GM19238 (cell line): ENCODE results near the gene NSD2.
"Not testable (repeated sequence)": the region's sequence is repeated elsewhere in the genome, so short reads cannot be mapped to it uniquely, and the experiment has no call there.

ENCODE experiments used
- DNase-seq: peaks from one replicate; pipeline ENCODE4 v3.0.0; 2011; ENCODE audit warnings: low spot score; ENCODE audit not compliant: insufficient read length

The NSD2 gene

DNA sequence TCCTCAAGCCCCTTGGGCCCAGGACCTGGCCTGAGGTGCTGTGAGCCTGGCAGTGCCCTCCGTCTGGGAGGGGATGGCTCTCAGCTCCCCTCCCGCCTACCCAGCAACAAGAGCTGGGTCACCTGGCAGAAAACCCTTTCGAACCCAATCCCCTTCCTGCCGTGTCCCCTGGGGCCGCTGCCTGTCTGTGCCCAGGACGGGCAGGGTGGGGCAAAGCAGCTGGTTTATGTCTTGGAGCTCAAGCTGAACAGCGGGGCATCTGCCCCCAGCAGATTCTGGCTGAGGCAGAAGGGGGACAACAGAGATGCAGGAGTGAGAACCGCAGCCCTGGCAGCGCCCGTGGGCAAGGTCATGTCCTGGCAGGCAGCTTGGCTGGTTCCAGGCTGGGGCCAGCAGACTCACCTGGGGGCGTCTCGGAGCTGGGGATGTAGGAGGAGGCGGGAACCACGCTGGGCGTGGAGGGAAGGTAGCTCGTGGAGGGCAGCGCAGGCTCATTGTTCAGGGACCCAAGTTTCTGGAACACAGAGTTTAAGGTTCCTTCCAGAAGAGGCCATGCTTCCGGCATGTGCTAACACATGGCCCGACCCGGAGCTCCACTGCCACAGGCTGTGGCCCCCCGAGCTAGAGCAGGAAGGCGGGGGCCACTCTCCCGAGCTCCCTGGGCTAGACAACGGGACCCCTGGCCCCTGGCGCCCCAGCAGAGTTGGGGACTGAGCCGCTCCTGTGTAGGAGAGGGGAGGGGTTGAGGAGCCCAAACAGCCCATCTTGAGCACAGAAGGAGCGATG, 113.4 kb downstream of the NSD2 start:
- no peak for DNase-seq

DNA sequence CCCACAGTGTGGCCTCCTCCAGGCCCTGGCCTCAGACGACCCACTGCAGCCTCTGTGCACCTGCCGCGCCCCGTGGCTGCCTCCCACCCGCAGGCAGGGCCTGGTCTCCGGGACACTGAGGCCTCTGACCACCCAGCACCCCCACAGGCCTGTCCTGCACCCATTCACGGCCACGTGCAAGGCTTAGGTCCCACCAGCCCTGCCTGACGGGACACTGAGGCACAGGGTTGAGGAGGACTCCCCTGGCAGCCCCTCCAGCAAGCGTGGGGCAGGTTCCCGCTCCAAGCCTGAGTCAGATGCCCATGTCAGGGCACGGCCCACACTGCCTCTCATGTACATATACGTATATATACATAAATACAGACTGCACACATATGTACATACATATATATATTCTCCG, 114.1 kb downstream of the NSD2 start:
- no peak for DNase-seq

DNA sequence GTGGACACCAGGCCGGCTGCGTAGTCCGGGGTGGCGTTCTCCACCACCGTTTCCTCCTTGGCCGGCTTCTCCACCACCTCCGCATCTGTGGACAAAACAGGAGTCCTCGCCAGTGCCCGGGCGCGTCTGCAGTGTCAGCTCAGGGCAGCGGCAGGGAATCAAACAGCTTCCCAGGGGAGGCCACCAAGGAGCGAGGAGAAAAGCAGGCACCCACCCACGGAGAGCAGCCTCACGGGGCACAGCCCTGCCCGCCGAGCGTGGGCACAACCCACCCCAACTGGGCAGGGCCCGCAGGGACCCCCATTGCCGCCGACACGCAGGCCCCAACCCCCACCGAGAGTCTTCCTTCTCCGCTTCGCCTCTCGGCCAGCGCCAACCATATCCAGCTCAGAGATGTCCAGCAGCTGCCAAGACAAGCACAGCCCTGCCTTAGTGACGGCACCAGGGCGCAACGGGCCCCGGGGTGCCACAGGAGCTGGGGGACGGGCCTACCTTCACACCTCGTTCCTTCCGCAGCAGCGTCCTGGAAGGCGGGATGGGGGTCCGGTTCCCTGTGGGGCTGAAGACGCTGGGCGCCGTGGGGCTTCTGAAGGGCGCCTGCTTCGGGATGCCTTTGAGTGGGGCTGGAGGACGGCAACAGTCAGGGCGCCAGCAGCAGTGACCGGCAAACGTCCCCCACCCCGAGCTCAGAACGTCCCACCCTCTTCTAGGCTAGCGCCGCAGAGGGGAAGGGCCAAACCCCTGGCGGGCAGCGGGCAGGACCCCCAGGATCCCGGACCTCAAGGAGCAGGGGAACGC, 114.8 kb downstream of the NSD2 start:
- DNase-seq = no peak

DNA sequence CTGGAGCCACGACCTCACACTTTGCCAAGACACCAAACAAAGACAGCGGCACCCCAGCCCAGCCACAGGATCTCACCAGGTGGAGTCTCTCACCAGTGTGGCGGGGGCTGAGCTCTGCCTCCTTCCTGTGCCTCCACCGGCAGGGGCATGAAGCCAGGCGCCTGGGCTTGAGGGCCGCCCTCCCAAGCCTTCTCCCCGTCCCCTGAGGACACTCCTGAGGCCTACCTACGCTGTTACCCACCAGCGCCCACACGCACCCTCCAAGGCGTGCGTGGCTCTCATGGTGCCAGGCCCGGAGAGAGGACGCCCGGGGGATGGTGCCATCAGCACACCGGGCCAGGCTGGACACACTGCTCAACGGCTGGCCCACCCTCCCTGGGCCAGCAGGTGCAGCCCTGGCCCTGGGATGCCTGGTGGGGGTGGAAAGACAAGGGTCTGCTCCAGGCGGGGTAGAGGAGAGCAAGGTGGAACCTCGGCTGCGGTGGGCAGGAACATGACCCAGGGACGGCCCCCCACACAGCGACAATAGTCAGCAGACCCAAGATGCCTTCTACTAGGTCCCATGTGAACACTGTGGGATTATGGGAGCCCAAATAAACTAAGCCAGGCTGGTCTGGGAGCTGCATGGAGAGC, 115.5 kb downstream of the NSD2 start:
- no peak for DNase-seq

DNA sequence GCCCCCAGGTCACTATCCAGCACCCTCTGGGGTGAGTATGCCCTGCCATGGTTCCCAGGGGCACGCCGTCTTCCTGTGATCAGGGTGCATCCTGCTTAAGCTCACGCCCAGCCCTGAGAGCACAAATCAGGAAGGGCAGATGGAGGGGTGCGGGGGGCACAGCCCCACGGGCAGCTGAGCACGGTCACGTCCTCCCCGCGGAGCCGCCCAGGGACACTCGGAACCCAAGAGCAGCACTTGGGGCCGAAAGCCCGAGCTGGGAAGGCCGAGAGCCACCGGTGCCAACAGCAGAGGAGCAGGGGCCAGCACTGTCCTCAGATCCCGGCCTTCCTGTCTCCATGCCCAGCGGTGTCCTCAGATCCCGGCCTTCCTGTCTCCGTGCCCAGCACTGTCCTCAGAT, 116.1 kb downstream of the NSD2 start:
- DNase-seq = no peak

DNA sequence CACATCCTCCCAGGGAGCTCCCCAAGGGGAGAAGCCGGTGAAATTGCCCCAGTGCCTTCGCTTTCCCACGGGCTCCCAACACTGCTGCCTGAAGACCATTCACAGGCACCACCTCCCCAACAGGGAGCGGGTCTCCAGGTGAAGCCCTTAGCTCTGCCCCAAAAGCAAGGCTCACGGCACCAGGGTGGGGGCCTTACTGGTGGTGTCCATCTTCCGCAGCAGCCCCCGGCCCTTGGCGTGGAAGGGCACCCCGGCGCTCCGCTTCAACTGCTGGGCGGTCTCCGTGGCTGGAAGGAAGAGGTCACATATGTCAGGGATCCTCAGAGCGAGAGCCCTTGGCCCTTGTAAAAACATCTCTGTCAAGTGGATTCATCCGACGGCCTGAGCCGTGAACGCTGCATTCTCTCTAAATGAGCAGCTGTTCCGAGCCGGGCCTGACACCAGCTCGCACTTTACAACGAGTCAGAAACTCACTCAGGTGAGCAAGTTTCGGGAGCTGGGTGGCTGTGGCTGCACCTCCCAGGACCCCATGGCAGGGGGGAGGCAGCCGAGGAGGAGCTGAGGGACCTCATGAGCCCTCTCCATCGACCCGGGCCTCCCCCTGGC, 116.6 kb downstream of the NSD2 start:
- DNase-seq = no peak

DNA sequence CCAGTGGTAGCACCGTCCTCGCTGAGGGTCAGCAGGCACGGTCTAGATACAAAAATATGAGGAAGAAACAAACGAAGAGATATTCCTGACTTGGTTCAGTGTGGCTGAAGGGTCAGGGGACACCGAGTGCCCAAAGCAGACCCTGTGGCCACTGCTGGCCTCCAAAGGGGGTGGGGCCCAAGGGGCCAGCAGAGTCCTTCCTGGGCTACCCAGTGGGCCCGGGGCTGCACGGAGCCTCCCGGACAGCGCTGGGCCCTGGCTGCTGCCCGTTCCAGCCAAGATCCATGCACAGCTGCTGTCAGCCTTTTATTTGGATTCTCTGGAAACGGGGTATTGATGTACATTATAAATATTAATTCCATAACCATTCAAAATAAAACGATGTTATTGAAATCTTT, 117.1 kb downstream of the NSD2 start:
- DNase-seq = no peak

DNA sequence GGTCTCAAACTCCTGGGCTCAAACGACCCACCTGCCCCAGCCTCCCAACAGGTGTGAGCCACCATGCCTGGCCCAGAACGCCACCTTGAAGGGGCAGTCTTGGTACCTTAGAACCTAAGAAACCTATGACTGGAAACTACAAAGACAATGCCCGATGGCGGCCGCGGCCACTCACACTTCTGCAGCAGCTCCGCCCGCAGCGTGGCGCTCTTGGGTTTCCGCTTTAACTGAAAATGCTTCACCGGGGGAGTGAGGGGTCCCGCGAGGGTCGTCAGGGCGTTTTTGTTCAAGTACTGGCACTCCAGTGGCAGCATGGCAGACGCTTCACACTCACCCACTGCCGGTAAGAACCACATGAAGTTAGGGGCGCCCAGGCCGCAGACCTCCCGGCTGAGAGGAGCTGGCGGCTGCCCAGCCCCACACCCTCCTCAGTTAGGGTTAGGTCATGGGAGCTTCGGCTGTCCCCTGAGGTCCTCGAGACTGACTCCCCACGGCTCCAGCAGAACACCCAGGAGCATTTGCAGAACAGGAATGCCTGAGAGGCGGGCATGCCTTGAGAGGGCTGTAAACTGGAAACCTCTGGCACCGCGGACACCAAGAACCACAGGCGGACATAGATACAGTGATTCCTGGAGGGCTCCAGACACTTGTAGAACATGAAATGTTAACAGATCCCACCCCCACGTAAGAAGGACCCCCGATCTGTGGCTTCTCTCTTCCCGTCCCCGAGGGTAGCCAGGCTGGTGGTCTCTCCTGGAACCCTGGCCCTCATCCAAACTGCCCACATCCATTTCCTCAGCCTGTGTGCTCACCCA, 118.5 kb downstream of the NSD2 start:
- DNase-seq = no peak

DNA sequence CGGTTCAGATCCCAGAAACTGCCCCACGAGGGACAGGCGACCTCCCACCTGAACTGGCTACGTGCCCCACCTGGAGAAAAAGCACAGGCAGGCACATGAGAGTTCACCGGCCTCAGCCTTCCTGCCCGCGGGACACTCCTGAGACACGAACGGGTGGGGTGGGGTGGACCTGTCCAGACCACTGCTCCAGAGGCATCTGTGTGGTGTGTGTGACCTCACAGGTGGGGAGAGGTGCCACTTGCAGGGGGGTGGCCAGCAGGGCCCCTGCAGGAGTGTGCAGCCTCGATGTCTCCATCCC, 119.1 kb downstream of the NSD2 start:
- no peak for DNase-seq

DNA sequence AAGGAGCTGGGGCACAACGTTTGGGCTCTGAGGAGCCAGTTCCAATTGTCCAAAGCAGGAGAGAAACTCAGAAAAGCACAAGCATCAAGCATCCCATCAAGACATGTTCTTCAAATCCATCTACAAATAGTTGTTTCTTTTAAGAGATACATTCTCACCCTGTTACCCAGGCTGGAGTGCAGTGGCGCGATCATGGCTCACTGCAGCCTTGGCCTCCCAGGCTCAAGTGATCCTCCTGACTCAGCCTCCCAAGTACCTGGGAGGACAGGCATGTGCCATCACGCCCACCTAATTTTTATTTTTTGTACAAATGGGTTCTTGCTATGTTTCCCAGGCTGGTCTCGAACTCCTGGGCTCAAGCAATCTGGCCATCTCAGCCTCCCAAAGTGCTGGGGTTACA, 119.5 kb downstream of the NSD2 start:
- DNase-seq = no peak

- DNase-seq = no peak
Observed at GRCh38 chr4:1991087-1991486, 119.9 kb downstream of the NSD2 start.

DNA sequence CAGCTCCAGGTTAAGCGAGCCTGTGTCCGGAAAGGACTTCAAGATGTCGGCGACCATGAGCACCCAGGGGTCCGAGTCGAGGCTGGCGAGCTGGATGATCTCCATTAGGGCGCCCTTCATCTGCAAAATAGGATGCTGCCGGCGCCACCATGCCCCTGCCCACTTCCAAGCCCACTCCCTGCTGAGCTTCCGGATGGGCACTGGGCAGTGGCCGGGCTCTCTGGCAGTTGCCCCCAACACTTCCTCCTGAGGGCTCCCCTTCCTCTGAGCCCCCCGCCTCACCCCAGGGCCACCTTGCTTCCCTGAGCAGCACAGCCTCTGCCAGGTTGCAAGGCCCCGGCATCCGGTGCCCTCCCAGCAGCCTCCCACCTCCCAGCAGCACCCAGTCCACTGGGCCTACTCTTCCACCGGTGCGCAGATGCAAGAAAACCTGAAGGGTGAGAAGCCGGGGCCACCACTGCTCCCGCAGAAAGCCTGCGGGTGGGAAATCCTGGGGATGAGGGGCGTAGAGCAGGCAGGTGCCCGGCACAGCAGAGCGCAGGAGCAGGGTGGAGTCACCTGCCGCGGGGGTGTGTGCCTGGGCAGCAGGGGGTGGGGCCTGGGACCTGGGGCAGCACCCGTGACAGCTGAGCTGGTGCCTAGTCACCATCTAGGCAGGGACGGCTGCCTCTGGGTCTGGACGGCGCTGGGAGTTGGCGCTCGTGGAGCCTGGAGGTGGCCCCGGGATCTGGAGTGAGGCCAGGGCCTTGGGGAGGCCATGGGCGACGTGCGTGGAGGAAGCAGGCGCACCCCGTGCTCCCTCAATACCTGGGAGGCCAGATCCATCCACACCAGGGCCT, 120.6 kb downstream of the NSD2 start:
- DNase-seq = no peak

- no peak for DNase-seq
Observed at GRCh38 chr4:1992468-1993168, 121.4 kb downstream of the NSD2 start.

DNA sequence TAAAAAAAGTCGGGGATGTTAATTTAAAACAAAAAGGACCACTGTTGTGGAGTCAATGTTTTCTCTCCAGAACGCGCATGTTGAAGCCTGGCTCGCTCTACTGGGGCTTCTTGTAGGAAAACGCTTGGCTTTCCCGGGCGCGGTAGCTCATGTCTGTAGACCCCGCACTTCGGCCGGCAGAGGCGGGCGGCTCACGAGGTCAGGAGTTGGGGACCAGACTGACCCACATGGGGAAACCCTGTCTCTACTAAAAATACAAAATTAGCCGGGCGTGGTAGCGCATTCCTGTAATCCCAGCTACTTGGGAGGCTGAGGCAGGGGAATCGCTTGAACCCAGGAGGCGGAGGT, 122.0 kb downstream of the NSD2 start:
- DNase-seq = no peak

DNA sequence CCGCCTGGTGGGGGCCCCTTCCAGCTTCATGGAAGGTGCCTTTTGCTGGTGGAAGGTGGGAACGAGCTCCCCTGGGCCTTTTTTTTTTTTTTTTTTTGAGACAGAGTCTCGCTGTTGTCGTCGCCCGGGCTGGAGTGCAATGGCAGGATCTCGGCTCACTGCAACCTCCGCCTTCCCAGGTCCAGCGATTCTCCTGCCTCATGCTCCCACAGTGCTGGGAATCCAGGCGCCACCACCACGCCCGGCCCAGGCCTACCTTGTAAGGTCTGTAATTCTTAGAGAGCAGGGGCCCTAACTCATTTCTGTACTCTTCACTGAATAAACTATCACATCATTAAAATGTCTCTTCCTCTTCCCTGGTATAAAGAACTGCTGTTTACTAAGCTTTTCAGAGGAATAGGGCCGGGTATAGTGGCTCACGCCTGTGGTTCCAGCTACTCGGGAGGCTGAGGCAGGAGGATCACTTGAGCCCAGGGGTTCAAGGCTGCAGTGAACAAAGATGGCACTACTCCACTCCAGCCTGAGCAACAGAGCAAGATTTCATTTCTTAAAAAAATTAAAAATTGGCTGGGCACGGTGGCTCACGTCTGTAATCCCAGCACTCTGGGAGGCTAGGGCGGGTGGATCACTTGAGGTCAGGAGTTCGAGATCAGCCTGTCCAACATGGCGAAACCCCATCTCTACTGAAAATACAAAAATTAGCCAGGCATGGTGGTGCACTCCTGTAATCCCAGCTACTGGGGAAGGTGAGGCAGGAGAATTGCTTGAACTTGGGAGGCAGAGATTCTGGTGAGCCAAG, 122.7 kb downstream of the NSD2 start:
- not testable (repeated sequence) for DNase-seq

DNA sequence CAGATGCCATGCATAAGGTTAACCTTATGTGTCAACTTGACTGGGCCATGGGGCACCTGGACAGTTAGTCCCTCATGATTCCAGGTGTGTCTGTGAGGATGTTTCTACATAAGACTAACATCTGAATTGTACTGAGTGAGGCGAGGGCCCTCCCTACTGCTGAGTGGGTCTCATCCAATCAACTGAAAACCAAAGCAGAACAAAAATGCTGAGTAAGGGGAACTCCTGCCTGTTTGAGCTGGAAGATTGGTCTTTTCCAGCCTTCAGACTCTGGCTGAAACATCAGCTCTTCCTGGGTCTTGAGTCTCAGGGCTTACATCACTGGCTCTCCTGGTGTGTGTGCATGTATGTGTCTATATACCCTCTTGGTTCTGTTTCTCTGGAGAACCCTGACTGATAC, 123.7 kb downstream of the NSD2 start:
- DNase-seq = no peak

DNA sequence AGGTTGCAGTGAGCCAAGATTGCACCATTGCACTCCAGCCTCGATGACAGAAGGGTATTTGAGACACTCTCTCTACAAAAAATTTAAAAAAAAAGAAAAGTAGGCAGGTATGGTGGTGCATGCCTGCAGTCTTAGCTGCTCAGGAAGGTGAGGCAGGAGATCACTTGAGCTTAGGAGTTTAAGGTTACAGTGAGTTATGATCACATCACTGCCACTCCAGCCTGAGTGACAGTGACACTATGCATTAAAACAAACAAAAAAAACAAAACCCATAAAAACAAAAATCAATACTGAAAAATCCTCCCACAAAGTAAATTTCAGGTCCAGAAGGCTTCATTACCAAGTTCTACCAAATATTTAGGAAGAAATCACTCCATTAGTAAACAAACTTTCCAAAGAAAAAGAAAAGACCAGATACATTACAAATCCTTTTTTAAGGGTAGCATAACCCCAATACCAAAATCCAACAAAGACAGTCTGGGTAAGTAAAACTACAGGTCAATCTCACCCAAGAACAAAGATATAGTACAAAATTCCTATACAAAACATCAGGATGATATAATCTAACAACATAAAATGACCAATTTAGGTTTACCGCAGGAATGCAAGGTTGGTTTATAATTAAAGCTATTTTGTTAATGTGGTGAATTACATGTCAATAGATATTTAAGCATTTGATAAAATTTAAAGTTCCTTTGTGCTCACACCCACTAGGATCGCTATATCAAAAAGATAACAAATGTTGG, 125.8 kb downstream of the NSD2 start:
- no peak for DNase-seq

DNA sequence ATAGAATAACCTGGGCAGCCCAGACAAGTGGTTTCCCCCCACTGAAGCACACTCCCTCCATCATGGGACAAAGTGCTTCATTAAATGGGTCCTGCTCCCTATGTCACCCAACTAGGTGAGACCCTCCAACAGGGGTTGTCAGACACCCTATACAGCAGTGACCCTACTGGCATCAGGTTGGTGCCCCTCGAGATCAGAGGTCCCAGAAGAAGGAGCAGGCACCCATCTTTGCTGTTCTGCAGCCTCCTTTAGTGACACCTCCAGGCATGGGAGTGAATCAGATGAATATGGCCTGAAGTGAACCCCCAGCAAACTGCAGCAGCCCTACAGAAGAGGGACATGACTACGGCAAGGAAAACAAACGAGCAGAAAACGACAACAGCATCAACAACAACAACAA, 126.5 kb downstream of the NSD2 start:
- no peak for DNase-seq
